Measurements from ENCODE around the gene CD70.

GRCh38 chr19:6590258-6590826 is 608 bp downstream of the CD70 start:
- TF ChIP-seq POLR2AphosphoS5 (IDR thresholded peaks at IDR 0.05; ENCODE audit: low read depth, low read length) (no peak), POLR2A (IDR thresholded peaks at IDR 0.05; ENCODE audit: low read depth, low read length) (no peak)

All from GM12891 (cell line).